ENCODE data around the gene LBX2.

LBX2 gene

DNA sequence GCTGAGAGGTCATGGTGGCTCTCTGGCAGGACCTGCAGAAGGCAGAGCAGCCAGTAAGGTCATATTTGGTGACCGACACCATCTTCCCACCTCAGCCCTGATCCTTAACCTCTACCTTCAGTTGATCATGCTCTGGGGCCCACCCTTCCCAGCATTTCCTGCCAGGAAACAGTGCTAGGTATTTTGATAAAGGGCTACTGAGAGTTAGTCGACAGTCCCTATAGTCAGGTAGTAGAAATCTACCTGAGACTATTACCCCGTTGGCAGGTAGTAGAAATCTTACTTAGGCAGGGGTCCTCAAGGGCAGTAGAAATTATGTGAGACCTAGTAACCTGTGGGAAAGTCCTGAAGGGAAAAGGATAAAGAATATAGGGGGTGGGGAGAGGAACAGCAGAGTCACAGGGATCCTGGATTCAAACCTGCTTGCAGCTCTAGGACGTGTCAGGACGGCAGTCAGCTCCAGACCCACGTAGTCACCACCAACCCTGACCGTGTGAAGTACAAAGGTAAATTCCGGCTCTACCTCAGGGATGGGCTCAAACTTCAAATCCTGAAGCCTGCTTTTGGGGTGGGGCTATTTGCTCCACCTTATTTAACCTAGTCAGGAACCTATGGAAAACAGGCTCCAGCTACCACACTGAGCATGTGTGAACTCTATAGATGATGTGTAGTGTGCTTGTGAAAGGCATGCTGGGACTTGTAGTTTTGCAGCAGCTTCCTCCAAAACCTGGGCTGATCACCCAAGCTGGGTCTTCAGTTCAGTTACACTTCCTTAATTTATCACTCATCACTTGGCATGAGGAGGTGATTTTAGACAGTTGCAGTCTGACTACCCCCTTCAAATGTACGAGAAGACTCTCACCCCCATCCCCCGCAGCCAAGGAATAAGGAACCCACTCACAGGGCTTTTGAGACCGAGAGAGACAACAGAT, 26.6 kb upstream of the LBX2 start, which contains the start of gene DQX1:
Gene DQX1 (minus strand): TSS at position 515 of the 932 bp plus-strand sequence. CDS start 502 bp downstream, at position 13.
- DNase-seq (ENCODE audit: low read depth in 2 of 2) = no peak

DNA sequence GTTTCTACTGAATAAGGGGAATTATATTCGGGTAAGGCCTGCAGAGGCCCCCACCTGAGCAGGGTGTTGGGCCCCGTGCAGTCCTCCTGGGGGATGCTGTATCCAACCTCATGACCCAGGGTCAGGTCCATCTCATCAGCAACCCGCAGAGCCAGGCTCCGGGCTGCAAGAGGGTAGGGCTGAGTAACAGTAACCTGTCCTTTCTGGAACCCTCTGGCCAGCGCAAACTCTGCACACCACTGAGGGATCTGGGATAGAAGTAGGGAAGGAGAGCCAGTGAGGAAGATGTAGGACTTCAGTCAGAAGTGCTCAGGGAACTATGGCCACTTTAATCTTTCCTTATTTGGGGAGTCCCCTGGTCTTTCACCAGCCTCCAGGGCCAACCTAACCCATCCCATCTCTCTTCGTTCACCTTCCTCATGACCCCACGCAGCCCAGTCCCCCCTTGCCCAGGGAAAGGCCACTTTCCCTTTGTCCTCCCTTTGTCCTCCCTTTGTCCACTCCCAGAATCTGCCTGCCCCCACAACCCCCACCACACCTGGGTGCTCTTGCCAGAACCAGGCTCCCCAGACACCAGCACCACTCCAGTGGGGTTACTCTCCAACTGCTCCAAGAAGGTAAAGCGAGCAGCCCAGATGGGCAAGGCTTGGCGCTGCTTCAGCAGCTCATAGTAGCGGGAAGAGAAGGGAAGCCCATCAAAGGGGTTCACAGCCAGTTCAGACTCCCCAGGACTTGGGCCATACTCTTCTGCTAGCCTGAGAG, 25.7 kb upstream of the LBX2 start:
- DNase-seq (ENCODE audit: low read depth in 2 of 2) = no peak

DNA sequence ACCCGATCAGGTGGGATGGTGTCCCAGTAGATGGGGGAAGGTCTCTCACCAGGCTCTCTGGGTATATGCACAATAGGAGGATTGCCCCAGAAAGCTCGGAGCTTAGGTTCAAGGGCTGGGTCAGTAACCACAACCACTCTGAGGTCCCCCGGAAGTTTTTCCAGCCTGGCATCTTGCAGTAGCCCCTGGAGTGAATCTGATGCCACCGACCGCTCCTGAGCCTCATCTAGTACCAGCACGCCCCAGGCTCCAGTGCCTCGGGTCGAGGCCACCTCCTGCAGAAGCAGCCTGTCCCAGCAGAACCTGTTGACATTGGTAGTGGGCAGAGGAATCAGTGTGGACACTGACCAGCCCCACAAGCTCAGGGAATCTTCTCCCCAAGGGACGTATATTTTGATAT, 24.6 kb upstream of the LBX2 start:
- DNase-seq (ENCODE audit: low read depth in 2 of 2) = no peak

DNA sequence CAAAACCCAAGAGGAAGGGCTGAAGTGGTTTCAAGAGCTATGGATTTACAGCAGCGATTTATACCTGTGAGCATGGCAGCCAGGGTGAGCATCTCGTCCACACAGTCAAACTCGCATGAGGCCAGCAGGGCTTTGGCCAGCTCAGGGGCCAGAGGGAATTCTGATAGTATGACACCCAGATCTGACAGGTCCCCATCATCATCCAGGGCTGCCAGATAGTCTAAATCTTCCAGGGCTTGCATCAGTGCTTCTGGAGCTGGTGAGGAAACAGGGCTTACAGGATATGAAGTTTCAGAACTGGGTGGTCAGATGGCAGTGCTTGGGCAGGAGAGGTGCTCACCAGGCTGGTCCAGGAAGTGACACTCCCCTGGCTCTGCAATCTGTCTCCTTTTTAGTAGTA, 23.1 kb upstream of the LBX2 start:
- no peak for DNase-seq (ENCODE audit: low read depth in 2 of 2)

DNA sequence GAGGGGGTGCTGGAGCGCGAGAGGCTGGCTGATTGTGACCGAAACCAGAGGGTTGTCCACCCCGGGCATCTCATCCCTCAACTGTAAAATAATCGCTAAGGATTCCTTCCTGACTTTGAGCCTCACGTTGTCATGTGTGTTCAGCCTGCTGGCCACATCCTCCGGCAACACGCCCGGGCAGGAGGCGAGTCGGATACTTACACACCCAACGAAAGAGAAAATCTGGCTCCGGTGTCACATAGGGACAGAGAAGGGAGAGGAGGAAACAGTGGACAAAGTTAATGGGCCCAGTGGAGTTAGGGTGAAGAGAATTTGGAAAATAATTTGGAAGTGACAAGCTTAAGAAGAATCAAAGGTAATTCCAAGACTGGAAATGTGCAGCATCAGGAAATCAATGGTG, 17.2 kb upstream of the LBX2 start:
- DNase-seq (ENCODE audit: low read depth in 2 of 2) = no peak

DNA sequence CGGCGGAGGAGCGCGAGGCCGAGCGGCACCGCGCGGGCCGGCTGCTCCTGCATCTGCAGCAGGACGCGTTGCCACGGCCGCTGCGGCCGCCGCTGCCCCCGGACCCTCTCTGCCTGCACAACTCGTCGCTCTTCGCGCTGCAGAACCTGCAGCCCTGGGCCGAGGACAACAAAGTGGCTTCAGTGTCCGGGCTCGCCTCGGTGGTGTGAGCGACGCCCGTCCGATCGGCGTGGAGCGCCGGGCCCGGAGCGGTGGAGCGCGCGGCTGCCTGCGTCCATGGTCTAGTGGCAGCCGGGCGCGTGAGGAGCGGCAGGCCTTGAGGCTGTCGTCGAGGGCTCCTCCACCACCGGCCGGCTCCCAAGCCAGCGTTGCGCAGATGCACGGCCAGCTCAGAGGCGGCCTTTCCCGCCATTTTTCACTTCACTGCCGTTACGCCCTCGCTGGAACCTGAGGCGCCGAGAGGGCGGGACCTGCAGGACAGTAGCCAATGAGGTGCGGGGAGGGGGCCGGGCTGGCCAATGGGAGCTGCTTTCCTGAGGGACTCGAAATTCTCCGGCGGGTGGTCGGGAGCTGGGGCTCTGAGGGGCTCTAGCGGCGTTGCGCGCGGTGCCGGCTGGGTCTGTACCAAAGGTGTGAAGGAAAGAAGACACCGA, 16.7 kb upstream of the LBX2 start:
- DNase-seq (ENCODE audit: low read depth in 2 of 2) = peak; percentile 46 to 74

DNA sequence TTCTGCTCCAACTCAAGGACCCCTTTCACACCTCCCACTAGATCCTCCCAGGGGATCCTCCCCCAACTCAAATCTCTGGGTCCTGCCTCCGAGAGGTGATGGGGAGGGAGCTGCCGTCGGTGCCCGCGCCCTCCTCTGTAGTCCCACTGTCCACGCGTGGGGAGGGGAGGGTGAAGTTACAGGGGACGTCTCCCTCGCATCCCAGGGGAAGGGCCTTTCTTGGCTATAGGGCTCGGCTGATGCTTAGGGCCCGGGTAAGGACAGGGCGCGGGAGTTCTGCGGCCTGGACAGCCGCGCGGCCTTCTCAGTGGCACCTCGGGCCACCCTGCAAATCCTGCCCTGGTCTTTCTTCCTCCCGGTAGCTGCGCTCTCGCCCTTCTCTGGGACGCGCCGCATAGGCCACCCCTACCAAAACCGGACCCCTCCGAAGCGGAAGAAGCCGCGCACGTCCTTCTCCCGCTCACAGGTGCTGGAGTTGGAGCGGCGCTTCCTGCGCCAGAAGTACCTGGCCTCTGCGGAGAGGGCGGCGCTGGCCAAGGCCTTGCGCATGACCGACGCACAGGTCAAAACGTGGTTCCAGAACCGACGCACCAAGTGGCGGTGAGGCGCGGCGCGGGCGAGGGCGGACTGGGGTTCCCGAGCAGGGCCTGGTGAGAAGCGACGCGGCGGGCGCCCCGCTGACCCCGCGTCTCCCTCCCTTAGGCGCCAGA, 16.0 kb upstream of the LBX2 start:
- DNase-seq (ENCODE audit: low read depth in 2 of 2) = no peak

DNA sequence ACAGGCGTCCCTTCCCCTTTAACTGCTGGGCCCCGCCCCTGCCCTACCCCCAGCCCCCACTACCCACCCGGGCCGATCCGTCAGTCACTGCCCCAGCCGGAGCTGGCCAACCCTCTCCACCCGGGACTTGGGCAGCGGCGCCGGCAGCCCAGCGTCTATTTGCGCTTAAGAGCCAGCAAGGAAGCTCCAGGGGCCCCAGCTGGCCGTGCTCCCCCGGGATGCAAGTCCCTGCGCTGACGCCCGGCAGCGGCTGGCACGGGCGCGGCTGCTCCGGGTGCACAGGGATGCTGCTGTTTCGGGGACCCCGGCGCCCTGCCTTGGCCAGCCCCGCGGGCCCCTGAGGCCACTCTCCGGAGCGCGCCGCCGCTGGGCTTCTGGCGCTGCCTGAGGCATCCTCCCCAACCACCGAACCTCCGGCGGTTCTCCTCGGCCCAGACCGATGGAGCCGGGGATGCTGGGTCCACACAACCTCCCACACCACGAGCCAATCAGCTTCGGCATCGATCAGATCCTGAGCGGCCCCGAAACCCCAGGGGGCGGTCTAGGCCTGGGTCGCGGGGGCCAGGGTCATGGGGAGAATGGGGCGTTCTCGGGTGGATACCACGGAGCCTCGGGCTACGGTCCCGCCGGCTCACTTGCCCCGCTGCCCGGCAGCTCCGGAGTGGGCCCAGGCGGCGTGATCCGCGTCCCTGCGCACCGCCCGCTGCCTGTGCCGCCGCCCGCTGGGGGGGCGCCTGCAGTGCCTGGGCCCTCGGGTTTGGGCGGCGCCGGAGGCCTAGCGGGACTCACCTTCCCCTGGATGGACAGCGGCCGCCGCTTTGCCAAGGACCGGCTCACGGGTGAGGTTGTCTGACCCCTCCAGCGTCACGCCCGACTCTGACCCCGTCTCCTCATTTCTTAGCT, 15.2 kb upstream of the LBX2 start, which contains the start of gene TLX2:
Gene TLX2 (plus strand): TSS at position 83 of the 903 bp plus-strand sequence. CDS start 357 bp downstream, at position 440.
- no peak for DNase-seq (ENCODE audit: low read depth in 2 of 2)

DNA sequence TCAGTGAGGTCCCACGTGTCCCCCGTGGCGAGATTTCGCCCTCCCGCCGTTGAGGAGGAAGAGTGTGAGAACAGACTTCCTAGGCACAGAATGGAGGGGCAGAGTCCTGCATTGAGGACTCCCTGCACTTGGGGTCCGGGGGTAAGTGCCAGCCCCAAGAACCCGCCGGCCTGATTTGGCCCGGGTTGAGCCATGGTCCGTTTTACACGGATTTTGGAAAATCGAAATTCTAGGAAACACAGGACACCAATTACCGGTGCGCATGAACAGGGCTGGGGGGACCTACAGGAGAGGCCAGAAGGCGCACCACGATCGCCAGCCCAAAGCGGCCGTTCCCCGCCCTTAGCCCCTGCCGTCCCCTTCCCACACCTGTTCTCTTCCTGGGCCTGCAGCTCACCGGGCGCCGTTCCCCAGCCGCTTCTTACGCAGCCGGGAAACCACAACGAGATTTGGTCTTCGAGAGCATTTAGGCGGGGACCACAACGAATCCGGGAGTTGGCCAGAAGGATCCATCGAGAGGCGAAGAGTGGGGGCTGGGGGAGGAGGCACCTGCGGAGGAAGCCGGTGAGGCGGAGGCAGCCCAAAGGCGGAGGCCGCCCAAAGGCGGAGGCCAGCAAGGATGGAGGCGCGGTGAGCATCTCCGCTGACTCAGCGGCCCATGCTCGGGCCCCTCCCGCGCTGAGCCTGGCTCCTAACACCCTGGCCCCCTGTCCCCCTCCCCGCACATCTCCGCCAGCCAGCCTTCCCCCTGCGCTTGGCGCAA, 14.4 kb upstream of the LBX2 start:
- DNase-seq (ENCODE audit: low read depth in 2 of 2) = no peak

DNA sequence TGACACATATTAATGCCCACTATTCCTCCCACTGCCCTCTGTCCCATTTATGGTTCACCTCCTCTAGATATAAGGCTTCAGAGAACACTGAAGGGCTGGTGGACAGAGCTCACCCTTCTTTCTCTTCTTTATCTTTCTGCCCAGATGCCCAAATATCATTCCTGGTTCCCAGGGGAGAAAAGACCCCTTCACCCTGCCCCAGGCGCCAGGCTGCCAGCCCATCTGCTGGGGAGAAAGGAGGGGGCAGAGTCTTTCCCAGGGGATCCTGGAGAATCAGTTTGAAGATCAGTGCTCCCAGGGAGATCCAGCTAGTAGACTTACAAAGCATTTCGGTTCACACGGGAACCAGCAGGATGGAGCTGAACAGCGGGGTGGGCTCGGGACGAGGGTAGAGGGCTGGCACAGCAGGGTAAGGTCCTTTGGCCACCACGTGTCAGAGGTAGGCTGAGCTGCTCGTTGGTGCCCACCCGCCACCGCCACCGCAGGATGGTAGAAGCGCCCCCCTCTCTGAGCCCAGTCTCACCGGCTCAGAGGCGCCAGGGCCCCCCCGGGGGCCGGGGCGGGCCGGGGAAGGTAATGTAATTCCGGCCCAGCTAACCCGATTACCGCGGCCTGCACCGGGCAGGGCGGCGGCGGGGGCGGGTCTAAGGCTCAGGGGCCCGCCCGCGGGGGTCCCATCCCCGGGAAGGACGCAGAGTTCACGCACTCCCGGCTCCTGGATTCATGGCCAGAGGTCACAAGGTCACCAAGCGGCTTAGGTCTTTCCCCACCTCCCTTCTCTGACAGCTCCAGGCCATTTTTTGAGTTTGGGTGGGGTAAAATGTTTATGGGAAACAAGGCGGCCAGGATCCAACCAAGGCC, 13.6 kb upstream of the LBX2 start:
- DNase-seq (ENCODE audit: low read depth in 2 of 2) = no peak

DNA sequence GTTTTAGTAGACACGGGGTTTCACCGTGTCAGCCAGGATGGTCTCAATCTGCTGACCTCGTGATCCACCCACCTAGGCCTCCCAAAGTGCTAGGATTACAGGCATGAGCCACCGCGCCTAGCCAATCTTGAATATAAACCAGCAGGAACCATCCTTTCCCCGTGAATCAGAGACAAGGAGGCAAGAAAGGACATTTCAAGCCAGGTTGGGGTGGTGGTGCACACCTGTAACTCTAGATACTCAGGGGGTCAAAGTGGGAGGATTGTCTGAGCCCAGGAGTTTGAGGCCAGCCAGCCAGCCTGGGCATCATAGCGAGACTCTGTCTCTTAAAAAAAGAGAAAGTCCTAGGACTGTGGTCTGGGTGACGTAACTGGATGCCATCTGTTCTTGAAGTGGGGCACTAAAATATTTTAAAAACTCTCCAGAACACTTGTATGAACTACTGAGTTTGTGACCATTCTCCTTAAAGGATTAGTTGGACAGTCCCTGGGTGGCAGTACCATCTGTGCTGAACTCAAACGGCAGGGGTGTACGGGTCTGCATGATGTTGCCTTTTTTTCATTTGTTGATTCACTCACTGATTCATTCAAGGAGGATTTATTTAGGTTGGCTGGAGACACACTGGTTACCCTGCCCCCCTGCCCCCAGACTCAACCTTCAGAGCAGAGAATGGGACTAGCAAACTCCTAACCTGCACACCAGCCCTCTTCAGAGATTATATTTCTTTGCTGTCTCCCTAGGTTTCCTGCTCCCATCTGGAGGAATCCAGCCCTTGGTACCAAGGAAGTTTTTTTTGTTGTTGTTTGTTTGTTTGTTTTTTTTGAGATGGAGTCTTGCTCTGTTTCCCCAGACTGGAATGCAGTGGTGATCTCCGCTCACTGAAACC, 11.9 kb upstream of the LBX2 start:
- DNase-seq (ENCODE audit: low read depth in 2 of 2) = no peak

DNA sequence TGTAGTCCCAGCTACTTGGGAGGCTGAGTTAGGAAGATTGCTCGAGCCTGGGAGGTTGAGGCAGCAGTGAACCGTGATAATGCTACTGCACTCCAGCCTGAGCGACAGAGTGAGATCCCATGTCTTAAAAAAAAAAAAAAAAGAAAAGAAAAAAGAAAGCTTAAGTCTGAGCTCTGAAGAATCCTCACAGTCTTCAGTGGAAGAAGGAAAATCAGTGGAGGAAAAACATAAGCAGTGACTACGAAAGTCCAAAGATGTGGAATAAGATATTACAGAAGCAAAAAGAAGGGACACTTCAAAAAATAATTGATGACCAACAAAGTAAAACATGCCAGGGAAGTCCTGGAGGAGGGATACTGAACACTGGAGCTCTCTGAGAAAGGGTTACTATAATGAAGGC, 10.9 kb upstream of the LBX2 start:
- no peak for DNase-seq (ENCODE audit: low read depth in 2 of 2)

DNA sequence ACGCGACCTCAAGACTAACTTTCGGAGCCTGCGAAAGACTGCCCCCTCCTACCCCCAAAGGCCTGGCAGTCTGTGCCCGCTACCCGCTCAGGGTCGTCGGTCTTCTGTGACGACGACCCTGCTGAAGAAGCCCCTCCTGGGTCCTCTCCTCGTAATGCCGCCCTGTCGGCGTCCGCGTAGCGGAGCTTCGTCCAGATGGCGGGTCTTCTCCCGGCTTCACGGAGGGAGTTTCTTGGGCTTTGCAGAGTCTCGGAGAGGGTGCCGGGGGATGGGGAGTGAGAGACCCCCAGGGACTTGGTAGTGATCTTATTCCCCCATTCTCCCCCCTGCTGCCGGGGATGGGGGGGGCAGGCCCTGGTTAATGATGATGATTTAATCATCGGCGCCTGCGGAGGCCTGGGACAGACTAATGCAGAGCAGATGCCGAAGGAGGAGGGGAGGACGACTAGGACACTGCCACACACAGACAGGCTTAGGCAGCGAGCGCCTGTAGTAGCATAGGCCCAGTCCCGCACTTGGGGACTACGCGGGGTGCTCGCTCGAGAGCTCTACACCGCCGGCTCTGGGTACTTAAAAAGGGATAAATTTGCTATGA, 8.6 kb upstream of the LBX2 start:
- DNase-seq (ENCODE audit: low read depth in 2 of 2) = no peak

DNA sequence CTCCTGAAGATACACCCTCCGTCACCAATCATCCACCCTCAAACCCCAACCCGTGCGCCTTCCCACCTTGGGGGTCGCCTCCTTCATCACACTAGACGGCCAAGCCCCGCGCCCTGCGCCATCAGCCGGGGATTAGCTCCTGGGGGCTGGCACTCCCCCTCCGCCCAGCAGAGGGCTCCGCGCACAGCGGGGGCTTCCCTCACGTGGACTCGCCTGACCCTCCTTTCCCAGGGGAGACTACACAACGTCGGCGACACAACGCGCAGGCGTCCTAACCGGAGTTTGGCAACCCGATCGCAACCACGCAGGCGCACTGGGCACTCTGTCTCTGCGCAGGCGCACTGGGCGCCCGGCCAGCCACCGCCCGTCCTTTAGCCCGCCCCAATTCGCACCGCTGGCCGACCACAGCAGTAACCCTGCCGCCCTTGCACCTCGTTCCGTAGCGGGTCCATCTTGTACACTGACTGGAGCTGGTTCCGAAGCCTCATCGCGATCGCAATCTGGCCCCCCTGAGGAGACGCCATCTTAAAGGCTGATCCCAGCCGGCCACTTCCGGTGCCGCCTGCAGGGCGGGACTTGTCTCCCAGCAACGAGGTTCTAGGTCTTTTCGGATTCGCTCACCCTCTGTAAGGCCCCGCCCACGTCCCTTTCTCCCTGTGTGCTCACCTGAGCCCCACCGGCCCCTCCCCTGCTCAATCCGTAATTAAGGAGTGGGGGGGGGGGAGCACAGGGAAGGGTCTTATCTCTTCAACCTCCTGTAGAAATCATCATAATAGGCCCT, 7.9 kb upstream of the LBX2 start, which contains the start of gene PCGF1:
Gene PCGF1 (minus strand): TSS at position 551 of the 781 bp plus-strand sequence. CDS start 27 bp downstream, at position 524.
- peak; percentile 94 to 99 for DNase-seq (ENCODE audit: low read depth in 2 of 2)

DNA sequence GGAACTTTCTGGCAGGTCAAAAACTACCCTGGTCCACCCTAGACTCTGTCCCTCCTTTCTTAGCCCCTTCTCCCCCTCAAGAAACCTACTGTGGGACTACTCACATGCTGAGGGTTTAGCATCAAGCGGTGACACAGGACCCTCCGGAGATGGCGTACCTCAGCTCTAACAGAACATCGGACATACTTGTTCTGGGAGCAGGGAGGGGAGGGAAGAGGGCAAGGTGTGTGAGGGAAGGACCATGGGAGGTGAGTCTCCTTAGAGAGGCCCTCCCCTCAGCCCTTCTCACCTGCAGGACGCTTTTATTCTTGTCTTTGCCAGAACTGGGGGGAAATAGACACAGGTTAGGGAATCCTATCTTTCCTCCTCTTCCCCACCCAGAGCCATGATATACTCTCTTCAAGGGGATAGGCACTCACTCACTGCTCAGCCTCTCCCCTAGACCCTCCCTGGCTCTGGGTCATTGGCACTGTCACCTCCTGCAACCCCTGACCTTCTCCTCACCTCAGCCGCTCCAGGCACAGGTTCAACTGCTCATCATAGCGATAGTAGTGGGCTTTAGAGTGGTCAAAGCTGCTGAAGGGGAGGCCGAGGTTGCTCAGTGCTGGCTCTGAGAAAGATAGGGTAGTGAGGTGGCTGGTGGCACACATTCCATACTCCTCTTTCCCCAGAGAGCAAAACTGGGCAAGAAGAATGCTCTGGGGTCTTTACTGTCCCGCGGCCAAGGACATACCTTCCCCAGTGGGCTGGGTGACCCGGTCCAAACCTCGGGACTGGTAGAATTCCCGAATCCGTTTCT, 6.2 kb upstream of the LBX2 start:
- DNase-seq (ENCODE audit: low read depth in 2 of 2) = no peak

DNA sequence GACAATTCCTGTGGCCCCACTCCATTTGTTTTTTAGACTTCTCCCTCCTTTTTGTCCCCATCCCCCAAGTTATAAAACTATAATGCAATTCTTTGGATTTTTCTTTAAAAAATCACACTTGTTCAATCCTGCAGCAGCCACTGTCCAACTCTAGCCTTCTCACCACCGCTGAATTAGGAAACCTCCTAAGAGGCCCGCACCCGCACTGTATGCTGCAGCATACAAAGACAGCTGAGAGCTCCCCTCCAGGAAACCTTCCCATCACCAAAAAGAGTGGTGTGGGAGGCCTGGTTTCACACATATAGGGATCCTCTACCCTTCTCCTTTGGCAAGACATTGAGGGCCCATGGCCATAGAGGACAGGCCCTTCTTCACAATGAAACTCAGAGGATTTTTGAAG, 5.2 kb upstream of the LBX2 start:
- DNase-seq (ENCODE audit: low read depth in 2 of 2) = no peak

Data from stimulated activated CD4-positive, alpha-beta T cell treated with anti-CD3 and anti-CD28 coated beads, Interleukin-1b, Interleukin-23, amount 100 ng/mL, for 1 hour (primary cell).